Activated CD8-positive, alpha-beta memory T cell treated with anti-CD3 and anti-CD28 coated beads for 24 hours (primary cell): Measurements from ENCODE around the gene HDHD5.
"Not testable (repeated sequence)": the region's sequence is repeated elsewhere in the genome, so short reads cannot be mapped to it uniquely, and the experiment has no call there.

ENCODE experiments used
- DNase-seq: peaks from one replicate; pipeline ENCODE4 v3.0.0-alpha.2; 2020

Gene HDHD5

GRCh38 chr22:17152971-17153370 is 6.1 kb downstream of the HDHD5 start:
- no peak for DNase-seq

- DNase-seq, result no peak
Measured at GRCh38 chr22:17152340-17152739, 6.7 kb downstream of the HDHD5 start.

GRCh38 chr22:17149076-17149815 is 9.8 kb downstream of the HDHD5 start:
- no peak for DNase-seq

- not testable (repeated sequence) for DNase-seq
Measured at GRCh38 chr22:17147458-17147857, 11.6 kb downstream of the HDHD5 start.

- DNase-seq, result no peak
Measured at GRCh38 chr22:17145021-17145680, 13.9 kb downstream of the HDHD5 start.

- DNase-seq, result no peak
Measured at GRCh38 chr22:17143826-17144225, 15.3 kb downstream of the HDHD5 start.

- DNase-seq, result no peak
Measured at GRCh38 chr22:17143101-17143500, 16.0 kb downstream of the HDHD5 start.

GRCh38 chr22:17140826-17141766 is 18.0 kb downstream of the HDHD5 start:
- no peak for DNase-seq

- DNase-seq, result no peak
Measured at GRCh38 chr22:17140022-17140421, 19.1 kb downstream of the HDHD5 start.

GRCh38 chr22:17138513-17138912 is 20.6 kb downstream of the HDHD5 start:
- no peak for DNase-seq

GRCh38 chr22:17137861-17138425 is 21.1 kb downstream of the HDHD5 start:
- no peak for DNase-seq

GRCh38 chr22:17137170-17137569 is 21.9 kb downstream of the HDHD5 start:
- no peak for DNase-seq

GRCh38 chr22:17135153-17135760 is 23.8 kb downstream of the HDHD5 start:
- DNase-seq, result no peak

GRCh38 chr22:17133137-17133536 is 25.9 kb downstream of the HDHD5 start:
- no peak for DNase-seq

GRCh38 chr22:17132112-17132511 is 27.0 kb downstream of the HDHD5 start:
- DNase-seq, result no peak

- DNase-seq, result no peak
Measured at GRCh38 chr22:17131686-17132085, 27.4 kb downstream of the HDHD5 start.

- no peak for DNase-seq
Measured at GRCh38 chr22:17130199-17130598, 28.9 kb downstream of the HDHD5 start.

GRCh38 chr22:17121233-17122195 is 37.6 kb downstream of the HDHD5 start, which contains the start of gene TMEM121B:
TMEM121B (minus strand) TSS chr22:17121360; CDS start chr22:17121127, 233 bp downstream.
- no peak for DNase-seq

- no peak for DNase-seq
Measured at GRCh38 chr22:17120711-17121232, 38.3 kb downstream of the HDHD5 start.

GRCh38 chr22:17120281-17120680 is 38.8 kb downstream of the HDHD5 start:
- peak; percentile 82 for DNase-seq
